GM21529 (cell line): ENCODE data around the gene DHRS12.

Experiments used
- ATAC-seq: cut with Tn5 transposase; IDR thresholded peaks from one replicate; pipeline ENCODE4 v1.9.1; 2021; ENCODE audit not compliant: unreplicated experiment

Gene DHRS12

DNA sequence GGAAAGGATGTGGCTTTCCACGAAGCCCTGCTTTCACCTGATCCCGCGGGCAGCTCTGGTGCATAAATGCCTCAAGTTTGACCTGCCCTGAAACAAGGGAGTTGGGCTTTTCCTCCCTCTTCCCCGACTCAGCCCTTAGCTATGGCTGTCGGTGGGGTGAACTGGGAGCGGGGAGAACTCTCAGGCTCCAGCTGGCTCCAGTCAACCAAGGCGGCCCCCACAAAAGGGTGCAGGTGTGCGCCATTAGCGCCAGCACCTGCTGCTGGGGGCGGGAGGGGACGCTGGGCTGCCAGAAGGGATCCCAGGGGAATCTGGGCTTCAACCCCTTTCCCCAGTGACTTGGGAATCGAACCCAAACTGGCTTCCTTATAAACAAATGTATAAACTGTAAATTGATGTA lies 7.1 kb upstream of the DHRS12 start:
- ATAC-seq, result no peak

DNA sequence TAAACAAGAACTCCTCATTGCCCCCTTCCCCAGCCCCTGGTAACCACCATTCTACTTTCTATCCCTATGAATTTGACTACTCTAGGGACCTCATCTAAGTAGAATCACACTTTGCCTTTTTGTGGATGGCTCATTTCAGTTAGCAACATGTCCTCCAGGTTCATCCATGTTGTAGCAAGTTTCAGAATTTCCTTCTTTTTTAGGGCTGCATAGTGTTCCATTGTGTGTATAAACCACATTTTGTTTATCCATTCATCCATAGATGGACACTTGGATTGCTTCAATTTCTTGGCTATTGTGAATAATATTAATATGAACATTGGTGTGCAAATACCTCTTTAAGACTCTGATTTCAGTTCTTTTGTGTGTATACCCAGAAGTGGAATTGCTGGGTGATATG lies 4.8 kb upstream of the DHRS12 start:
- ATAC-seq, result no peak

DNA sequence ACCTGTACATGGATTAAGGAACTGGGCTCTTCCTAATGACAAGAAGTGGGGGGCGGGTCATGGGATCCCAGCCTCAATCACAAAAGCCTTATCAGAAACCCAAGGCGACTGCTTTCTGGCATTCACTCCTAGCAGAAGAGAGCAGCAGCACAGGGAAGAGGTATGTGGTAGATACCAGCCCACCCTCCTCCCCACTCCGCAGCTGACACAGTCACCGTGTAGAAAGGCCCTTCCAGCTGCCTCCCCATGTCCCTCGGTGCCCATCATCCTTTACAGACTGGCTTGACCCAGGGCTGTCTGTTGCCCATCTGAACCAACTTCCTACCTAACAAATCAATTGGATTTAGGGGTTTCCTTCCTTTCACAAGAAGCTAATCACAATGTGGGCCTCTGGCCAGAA lies 3.1 kb upstream of the DHRS12 start:
- ATAC-seq, result no peak

DNA sequence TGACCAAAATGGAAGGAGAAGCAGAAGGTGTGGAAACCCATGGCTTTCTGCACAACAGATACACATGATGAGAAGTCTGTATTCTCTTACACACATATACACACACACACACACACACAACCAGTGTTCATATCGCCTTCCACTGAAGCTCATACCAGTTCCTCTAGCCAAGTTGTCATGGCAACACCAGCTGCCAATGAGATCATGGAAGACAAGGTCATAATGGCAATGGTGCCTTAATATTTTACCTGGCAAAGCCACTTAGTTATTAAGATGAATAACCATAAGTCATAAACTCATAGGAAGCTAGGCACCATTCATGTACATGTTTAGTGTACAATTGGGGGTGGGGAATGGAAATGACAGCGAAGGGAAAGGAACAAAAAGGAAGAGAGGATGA lies 2.6 kb upstream of the DHRS12 start:
- no peak for ATAC-seq

DNA sequence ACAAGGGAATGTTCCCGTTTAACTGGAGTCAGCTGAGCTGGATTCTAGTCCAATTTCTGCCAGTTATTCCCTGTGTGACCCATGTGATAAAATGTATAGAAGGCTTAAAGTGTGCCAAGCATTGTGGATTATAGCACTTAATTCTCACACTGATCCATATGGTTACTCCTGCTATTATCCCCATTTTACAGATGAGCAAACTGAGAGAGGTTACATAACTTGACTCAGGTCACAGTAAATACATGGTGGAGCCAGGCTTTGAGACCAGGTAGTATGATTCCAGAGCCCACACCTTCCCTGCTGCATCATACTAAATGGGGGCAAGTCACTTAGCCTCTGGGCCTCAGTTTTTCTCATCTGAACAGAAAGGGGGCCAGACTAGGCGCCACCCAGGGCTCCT lies 2.0 kb upstream of the DHRS12 start:
- no peak for ATAC-seq

DNA sequence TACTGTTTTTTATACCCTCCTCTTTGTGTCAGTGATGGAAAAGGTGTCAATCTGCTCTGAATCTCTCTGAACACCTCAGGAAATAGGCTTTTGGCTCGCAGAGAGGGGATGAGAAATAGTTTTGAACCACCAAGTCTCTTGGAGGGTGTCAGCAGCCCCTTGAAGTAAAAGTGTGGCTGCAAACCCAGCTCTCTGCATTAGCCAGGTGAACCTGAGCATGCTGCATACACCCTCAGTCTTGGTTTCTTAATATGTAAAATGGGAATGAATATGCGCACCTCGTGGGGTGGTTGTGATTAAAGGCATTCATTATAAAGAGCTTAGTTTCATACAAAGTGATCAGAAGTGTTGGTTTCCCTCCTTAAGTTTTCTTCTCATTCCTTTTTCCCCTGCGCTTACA lies 1.4 kb upstream of the DHRS12 start:
- ATAC-seq, result no peak

DNA sequence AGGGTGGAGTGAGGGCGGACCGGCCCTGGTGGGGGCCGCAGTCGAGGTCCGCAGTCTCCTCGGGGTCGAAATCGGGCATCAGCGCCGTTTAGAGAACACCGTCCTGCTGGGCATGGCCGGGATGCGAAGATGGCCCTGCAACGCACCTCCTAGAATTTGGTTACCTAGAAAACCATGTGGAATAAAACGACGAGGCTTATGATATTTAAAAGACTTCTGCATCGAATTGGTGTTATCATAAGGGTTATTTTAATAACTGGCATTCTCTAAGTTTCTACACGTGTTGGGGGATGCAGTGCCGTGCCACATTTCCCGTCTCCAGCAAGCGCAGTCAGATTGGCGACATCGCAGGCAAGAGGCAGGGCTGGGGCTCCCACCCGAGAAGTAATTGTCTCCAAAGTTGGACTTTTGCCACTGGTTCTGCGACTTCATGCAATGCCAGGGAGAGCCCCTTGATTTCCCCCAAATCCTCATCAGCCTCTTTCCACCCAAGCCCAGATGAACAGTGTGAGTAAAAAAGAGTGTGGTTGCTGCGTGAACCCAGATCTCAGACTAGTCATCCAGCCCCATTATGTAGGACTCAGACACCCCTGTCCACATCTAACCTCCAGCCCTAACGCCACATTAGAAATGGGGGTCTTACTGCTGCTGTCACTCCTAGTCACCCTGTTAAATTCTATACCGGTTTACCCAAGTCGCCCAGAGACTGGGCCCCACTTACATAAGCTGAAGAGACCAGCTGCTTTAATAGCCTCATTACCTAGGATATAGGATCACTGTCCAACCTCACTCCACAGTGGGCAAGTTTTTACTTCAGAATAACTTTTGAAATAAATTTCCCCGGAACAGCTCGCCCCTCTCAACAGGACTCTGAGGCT lies 571 bp upstream of the DHRS12 start:
- ATAC-seq, result peak; percentile 4

DNA sequence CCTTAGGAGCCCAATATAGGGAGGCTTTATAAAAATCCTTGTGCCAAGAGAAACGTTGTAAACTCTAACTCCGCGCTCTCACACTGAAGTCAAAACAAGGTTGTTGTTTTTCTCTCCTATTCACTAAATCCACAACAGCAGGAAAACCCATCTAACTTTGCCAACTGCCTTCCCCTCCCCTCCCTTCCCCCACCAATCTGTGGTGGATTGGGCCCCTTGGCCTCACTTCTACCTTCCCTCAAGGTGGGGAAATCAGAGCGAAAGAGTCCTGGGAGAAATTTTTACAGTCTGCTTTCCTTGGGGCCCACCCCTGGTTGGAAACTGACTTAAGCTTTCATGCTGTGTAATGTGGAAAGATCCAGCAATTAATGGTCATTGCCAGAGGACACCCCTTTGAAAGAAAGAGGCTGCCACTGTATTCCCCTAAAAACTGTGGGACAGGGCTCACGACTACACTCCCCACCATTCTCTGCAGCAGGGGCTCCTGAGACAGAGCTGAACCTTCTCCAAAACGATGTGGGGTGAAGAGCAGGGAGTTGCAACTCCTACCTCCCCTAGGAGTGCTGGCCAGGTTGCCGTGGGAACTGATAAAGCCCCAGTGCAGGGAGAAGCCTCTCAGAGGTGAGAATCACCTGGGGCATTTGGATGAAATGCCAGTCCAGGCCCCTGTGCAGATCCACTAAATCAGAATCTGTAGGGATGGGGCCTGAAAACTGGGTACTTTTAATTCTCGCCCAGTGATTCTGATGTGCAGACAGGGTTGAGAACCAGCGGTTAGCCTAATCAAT lies 1.1 kb downstream of the DHRS12 start:
- ATAC-seq, result peak; percentile 1

DNA sequence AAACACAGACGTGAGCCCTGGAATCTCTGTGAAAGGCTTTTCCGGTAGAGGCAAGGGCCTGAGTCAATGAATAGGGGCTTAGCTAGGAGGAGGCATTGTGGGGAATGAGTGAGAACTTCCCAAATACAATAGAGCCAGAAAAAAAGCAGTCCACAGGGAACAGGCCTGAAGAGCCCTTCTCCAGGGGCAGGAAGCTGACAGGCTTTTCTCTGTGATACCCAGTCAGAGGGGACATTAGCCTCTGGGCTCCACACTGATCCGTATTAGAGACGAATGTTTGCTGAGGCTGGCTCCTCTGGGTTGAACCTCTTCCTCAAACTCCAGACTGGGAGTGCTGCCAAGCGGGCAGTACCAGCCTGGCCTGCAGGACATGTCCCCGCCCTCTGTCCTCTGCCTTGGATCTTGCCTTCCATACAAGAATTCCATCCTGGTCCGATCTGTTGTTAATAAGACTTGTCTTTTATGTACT lies 2.3 kb downstream of the DHRS12 start:
- ATAC-seq, result no peak

DNA sequence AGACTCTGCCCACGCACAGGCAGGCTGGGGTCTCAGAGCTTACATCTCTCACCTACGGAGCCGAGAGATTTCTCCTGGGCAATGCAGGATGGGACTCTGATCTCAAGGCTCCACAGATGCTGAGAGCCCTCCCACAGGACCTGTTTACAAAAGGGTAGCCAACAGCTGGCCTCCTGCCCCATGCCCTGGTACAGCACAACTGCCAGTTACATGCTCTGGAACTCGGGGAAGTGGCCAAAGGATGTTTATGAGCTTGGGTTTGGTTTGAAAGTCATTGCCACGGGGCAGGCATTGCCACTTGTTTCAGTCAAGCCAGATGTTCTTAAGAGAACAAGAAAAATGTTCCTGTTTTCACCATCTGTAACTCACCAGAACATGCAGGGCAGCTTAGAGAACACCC lies 3.5 kb downstream of the DHRS12 start:
- ATAC-seq, result no peak

DNA sequence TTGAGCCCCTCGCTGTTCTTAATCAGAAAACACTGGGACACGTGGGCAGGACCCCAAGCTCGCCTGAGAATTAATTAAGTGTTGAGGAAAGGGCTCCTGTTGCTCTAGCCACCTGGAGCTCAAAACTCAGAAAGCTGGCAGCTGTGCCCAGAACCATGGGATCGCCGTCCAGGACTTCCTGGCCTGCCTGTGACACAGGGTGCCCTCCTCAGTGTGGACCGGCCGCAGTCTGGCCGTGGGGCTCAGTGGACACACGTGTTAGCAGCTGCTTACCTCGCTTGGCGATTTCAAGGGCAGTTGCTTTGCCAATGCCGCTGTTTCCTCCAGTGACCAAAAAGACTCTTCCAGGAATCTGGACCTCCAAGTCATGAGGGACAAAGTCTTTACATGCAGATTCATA lies 4.7 kb downstream of the DHRS12 start:
- ATAC-seq, result no peak

DNA sequence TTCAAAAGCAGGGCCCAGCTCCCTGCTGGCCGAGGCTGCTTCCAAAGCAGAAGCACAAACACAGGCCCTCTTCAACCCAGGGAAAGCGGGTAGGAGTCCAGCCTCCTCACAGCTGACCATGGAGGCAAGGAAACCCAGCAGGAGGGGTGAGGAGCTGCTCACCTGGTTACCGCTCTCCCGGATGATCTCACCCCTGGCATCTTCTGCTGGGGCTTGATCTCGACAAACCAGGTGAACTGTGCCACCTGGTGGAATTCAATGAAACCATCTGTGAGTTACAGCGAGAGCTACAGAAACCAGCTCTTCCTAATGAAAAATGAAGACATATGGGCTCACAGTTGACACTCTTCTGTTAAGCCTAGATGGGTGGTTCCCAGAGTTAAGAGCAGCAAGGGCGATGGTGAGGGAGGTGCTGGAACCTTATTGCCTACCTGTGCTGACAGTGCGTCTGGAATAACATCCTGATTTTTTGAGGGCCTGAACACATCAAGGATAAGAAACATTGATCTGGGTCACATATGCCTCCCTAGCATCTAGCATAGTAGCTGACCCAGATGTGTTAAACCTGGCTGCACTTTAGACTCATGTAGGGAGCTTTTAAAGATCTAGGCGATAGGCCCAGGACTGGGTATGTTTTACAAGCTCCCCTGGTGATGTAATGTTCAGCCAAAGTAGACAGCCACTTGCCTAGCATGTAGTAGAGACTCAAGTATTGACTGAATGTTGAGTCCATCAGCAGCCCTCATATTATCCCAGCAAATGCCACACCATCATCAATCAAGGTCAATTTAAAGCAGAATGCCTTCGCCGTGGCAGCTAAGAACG lies 6.1 kb downstream of the DHRS12 start:
- peak; percentile 50 for ATAC-seq

DNA sequence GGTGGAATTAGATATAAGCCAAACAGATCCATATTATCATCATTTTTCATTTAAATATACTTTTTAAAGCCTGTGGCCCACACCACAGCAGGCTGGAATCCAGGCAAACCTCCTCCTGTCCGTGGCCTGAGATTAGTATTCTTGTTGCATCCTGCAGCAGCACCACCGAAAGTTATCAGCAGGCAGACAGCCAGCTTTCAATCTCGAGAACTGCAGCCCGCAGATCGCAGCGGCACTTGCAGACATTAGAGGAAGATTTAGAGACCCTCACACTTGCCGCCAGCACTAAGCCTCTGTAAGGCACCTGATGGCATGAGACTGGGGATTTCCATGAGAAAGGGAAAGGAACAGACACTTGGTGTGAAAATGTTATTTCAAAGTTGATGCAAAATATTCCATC lies 7.4 kb downstream of the DHRS12 start:
- ATAC-seq, result no peak

DNA sequence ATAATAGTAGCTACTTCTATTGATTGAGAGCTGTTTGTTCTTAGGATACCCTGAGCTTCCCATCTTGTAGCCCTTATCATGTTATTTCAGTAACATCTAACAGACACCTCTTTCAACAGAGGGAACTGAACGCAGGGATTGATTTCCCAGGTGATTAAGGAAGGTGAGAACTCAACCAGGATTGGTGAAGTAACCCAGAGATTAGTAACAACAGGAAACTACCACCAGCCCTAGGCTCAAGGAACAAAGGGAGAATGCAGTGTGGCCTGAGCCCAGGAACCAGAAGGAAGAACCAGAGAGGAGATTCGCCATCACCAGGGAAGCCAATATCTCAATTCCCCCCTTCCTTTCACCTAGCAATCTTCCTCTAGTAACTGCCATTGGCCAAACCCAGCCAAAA lies 8.5 kb downstream of the DHRS12 start:
- ATAC-seq, result no peak

DNA sequence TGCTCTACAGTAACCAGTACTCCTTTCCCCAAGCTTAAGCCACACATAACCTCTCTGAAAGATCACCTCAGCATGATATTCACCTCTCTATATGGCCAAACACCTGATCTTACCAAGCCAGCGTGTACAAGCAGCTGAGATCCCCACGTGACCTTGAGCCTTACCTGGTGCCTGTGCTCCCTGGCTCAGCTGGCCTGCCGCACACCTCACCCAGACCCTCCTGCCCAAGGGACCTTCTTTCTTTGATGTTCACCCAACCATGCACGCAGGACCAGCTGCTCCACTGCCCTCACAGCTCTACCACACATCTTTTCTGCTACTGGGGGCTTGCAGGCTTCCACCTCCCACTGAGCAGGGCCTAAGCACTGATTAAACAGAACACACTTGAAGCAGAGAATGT lies 9.0 kb downstream of the DHRS12 start:
- ATAC-seq, result no peak

DNA sequence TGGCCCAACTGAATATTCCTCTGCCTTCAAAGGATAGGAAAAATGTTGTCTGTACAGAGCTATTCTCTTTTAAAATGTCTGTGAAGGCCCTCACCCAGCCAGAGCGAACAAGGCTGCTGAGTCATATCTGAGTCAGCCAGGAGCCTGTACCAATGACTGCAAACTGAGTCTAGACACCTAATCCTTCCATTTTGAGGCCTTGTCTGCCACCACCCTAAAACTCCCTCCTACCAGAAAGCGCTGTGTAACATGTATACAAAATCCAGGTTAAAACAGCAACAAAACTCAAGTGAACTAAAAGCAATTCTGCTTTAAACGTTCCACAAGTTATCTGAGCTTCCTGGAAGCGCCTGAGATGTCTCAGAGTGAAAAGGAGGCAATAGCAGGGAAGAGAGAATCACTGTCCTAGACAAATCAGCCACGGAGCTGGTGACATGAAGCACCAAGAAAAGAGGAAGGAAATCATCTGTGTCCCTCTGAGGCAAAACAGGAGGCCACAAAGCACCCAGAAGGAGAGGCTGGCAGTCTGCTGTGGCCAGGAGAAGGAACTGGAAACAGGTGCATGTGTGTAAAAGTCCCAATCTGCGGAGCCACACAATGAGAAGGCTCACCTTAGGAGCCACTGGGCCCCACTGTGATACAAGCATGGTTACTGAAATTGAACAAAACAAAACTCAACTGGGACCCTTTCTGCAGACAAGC lies 10.2 kb downstream of the DHRS12 start:
- peak; percentile 70 for ATAC-seq

DNA sequence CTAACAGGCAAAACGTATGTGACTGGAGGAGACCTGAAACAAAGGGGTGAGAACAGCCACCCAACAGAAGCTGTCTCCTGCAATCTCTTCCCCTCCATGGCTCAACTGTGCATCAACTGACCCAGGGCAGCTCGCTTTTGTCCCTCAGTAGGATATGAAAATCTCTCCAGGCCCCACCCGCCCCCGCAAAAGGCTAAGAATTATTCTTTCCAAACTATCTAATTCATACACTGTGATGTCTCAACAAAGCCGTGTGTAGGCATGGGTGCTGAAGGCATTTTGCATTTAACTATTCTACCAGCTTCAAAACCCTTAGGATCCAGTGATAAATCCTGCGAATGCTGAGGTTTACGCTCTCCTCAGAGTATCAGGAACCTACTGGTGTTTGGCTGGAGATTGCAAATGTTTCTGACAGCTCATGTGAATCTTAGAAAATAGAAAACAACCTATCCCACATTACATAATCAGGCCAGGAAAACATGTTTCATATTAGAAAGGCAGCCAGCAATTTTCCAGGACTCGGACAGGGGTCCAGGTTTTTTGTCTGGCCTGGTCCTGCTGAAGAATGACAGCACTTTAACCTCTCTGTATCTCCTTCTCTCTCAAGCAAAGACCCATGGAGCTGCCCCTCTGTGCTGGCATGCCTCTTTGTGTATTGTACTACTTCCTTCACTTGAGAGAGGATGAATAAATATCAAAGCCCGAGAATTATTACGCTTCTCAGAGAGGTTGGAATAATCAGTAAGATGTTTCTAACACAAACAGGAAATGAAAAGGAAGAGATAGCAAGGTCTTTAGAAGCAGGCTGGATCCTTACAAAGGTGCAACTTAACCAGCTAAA lies 17.3 kb downstream of the DHRS12 start:
- no peak for ATAC-seq

DNA sequence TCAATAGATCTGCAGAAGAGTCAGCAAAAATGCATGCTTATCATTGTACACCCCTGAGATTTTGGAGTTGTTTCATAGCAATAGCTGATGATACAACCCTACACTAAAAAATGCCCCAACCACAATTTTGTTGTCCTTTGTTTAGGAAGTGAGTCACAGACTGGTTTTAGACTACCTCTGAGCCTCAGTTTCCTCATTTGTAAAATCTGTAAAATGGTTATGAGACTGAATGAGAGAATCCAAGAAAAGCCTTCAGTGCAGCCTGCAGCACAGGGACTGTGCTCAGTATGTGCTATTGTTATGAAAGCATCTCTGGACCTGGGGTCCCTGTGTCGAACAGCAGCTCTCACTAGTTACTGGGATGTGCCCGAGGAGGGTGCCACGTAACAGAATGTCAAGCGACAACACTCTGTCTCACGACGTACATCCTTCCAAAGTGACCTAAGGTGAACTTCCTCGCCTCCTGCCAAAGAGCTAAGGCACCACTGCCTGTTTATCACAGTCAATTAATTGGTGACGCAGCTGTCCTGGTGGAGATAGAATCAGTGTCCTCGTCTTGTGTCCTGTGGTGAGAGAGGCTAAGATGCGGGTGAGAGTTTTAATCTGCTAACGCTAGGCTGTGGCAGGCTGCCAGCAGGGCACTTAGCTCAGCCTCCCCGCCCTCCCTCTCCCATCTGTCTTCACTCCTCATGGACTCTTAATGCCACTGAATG lies 18.1 kb downstream of the DHRS12 start:
- no peak for ATAC-seq

DNA sequence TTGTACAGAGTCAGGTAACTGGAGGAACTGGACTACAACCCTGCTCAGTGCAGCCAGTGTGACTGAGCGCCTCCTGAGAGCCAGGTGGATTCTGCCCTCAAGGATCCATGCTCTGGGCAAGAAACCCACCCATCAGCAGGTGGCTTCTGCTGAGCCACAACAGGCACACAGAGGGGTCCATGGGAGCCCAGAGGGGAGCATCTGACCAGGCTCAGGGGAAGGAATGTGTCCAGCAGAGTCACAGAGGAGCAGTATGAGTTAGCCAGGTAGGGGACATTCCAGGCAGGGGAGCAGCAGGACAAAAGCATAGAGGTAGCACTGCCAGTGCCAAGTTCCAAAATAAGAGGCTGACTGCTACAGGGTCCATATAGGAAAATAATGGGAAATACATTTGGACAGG lies 19.9 kb downstream of the DHRS12 start:
- ATAC-seq, result no peak
